Measurements from ENCODE around the gene PNPLA7. TPM values are rescaled to one million over a fixed set of nuclear protein-coding genes. Genes with fewer than 3 reads are reported as not detected.

Gene PNPLA7
- polyA plus RNA-seq, 1 of the 3 experiments (the other 2 are of a cell fraction), result 0.99 TPM

- DNase-seq, result no peak
- WGBS (ENCODE audit: low lambda C conversion rate), result 80% methylated on average over 1 of the region's 14 CpGs
- CTCF ChIA-PET, result interaction anchor here (1.0 to 7.0 kb wide), 3 partner anchors 15 to 127 kb away, joined by 3 to 25 read pairs (median 3); partner anchors contain the start of gene NRARP
- Histone ChIP-seq H3K27ac (ENCODE audit: low read depth in 2 of 2, low read length in 1 of 2) (no peak overlapping the region), H3K9me3 (no peaks in the 10 kb centered on the region), H3K9me2 (no peaks in the 10 kb centered on the region), H3K4me1 (ENCODE audit: control insufficient read depth in 1 of 2, insufficient read depth in 2 of 2, low read depth in 1 of 2, low read length in 1 of 2) (peaks cover 0 to 18% of the 10 kb centered on the region in 2 experiments; a peak in 1 of 4 replicates), H3K79me2 (ENCODE audit: insufficient read depth) (no peaks in the 10 kb centered on the region), H3F3A (replicated peaks; ENCODE audit: insufficient read depth) (peaks cover 3% of the 10 kb centered on the region), H3K27me3 (ENCODE audit: insufficient read depth) (no peaks in the 10 kb centered on the region), H3K4me3 (ENCODE audit: low read depth in 2 of 2, low read length in 1 of 2) (no peak overlapping the region), H4K20me1 (ENCODE audit: insufficient read depth) (no peaks in the 10 kb centered on the region), H2AFZ (ENCODE audit: low read depth) (no peak overlapping the region), H3K9ac (no peak overlapping the region), H3K36me3 (replicated peaks in 1 of 2; ENCODE audit: control insufficient read depth in 1 of 2, insufficient read depth in 2 of 2, low read length in 1 of 2) (no peaks in the 10 kb centered on the region), H3K4me2 (no peak overlapping the region)
- TF ChIP-seq USF1 (IDR thresholded peaks at IDR 0.05; ENCODE audit: borderline replicate concordance, low read depth), result no peak
- POLR2A ChIA-PET, result interaction anchor here (0.6 kb wide), 1 partner anchor 16 kb away, joined by 3 read pairs; no protein-coding TSS in a partner anchor
Measured at GRCh38 chr9:137429546-137429890, 120.7 kb downstream of the PNPLA7 start.

GRCh38 chr9:137428841-137429545, 121.2 kb downstream of the PNPLA7 start:
- no peak overlapping the region for H3K27ac ChIP-seq (ENCODE audit: low read depth in 2 of 2, low read length in 1 of 2)
- H3K9me3 ChIP-seq, result no peaks in the 10 kb centered on the region
- TF ChIP-seq GATA2 (CRISPR knock-in tag; IDR thresholded peaks at IDR 0.05), result no peak
- no peak for TF ChIP-seq NRF1 (IDR thresholded peaks at IDR 0.05; ENCODE audit: low read depth, low read length)
- no peak for TF ChIP-seq EZH2phosphoT487 (IDR thresholded peaks at IDR 0.05; ENCODE audit: borderline replicate concordance, low read depth)
- no peak for TF ChIP-seq JUND (IDR thresholded peaks at IDR 0.05)
- no peak for TF ChIP-seq EP300 (IDR thresholded peaks at IDR 0.05; ENCODE audit: borderline replicate concordance in 1 of 2, low read depth in 1 of 2, low read length in 1 of 2)
- TF ChIP-seq RCOR1 (IDR thresholded peaks at IDR 0.05; ENCODE audit: low read length), result no peak
- TF ChIP-seq TEAD4 (IDR thresholded peaks at IDR 0.05; ENCODE audit: borderline replicate concordance, insufficient read depth), result no peak
- no peak for TF ChIP-seq YY1 (IDR thresholded peaks at IDR 0.05; ENCODE audit: low read depth)
- no peak for TF ChIP-seq SIN3A (IDR thresholded peaks at IDR 0.05; ENCODE audit: borderline replicate concordance, low read depth, low read length)
- TF ChIP-seq RXRA (IDR thresholded peaks at IDR 0.05; ENCODE audit: borderline replicate concordance, low read depth), result no peak
- no peak for TF ChIP-seq NFIC (IDR thresholded peaks at IDR 0.05; ENCODE audit: borderline replicate concordance)
- no peak for TF ChIP-seq REST (IDR thresholded peaks at IDR 0.05; ENCODE audit: low read depth, low read length)
- TF ChIP-seq FOXJ3 (CRISPR knock-in tag; IDR thresholded peaks at IDR 0.05), result no peak
- no peak for TF ChIP-seq ZBTB33 (IDR thresholded peaks at IDR 0.05; ENCODE audit: borderline replicate concordance, low read depth)
- no peak for TF ChIP-seq CTCF (IDR thresholded peaks at IDR 0.05)
- TF ChIP-seq MAX (IDR thresholded peaks at IDR 0.05; ENCODE audit: low read depth), result no peak
- no peak overlapping the region for H3K4me3 ChIP-seq (ENCODE audit: low read depth in 2 of 2, low read length in 1 of 2)
- no peaks in the 10 kb centered on the region for H3K79me2 ChIP-seq (ENCODE audit: insufficient read depth)
- peaks cover 0 to 19% of the 10 kb centered on the region in 2 experiments; a peak in 1 of 4 replicates for H3K4me1 ChIP-seq (ENCODE audit: control insufficient read depth in 1 of 2, insufficient read depth in 2 of 2, low read depth in 1 of 2, low read length in 1 of 2)
- no peak overlapping the region for H3K4me2 ChIP-seq
- no peaks in the 10 kb centered on the region for H3K9me2 ChIP-seq
- POLR2A ChIA-PET, result interaction anchor here (0.6 kb wide), 1 partner anchor 17 kb away, joined by 3 read pairs; no protein-coding TSS in a partner anchor
- no peak for DNase-seq
- H3K36me3 ChIP-seq (replicated peaks in 1 of 2; ENCODE audit: control insufficient read depth in 1 of 2, insufficient read depth in 2 of 2, low read length in 1 of 2), result no peaks in the 10 kb centered on the region
- no peaks in the 10 kb centered on the region for H4K20me1 ChIP-seq (ENCODE audit: insufficient read depth)
- H3K9ac ChIP-seq, result no peak overlapping the region
- H3F3A ChIP-seq (replicated peaks; ENCODE audit: insufficient read depth), result peaks cover 6% of the 10 kb centered on the region
- CTCF ChIA-PET, result interaction anchor here (1.0 to 7.0 kb wide), 2 partner anchors 17 to 127 kb away, joined by 3 to 25 read pairs; partner anchors contain the start of gene NRARP
- no peak overlapping the region for H2AFZ ChIP-seq (ENCODE audit: low read depth)
- no peaks in the 10 kb centered on the region for H3K27me3 ChIP-seq (ENCODE audit: insufficient read depth)
- 96% methylated on average over 9 of the region's 27 CpGs for WGBS (ENCODE audit: low lambda C conversion rate)

All from SK-N-SH (cell line).